HT1080 (cell line): ENCODE data around the gene DEFB114. TPM values are rescaled to one million over a fixed set of nuclear protein-coding genes. Genes with fewer than 3 reads are reported as not detected.
"Not testable (repeated sequence)": the region's sequence is repeated elsewhere in the genome, so short reads cannot be mapped to it uniquely, and the experiment has no call there.

ENCODE experiments used
- DNase-seq: peaks from one replicate; pipeline ENCODE4 v3.0.0-alpha.2; 2015; ENCODE audit warnings: low read depth
- polyA plus RNA-seq, 2 experiments: library from polyadenylated mRNA; depleted of rRNA; stranded (reverse); fragments of >200 nt; gene quantifications; 2 replicates each; pipeline ENCODE4 v1.2.3, GENCODE V29; 2015
- total RNA-seq: library from RNA; depleted of rRNA; stranded (reverse); fragments of >200 nt; shearing (Covaris generic); gene quantifications from 2 replicates; pipeline ENCODE4 v1.2.3, GENCODE V29; 2014; rRNA removed

The DEFB114 gene
- total RNA-seq, result not detected in 2 replicates
- not detected in 2 replicates for polyA plus RNA-seq (2015; cell fraction: cytosol; rRNA removed)
- polyA plus RNA-seq (2015; cell fraction: nucleus; rRNA removed), result not detected in 2 replicates

- no peak for DNase-seq
These were observed at the start of gene DEFB114 for GRCh38 chr6:49964064-49964463. DEFB114 (minus strand) TSS chr6:49964164; CDS start chr6:49964105, 59 bp downstream.

- peak; percentile 77 for DNase-seq
These were observed 43.9 kb upstream of the DEFB114 start for GRCh38 chr6:50007819-50008218.

- DNase-seq, result no peak
These were observed 39.2 kb upstream of the DEFB114 start for GRCh38 chr6:50003139-50003538.

GRCh38 chr6:49995278-49995677 lies 31.3 kb upstream of the DEFB114 start:
- no peak for DNase-seq

GRCh38 chr6:49988900-49989299 lies 24.9 kb upstream of the DEFB114 start:
- DNase-seq, result no peak

- DNase-seq, result no peak
These were observed 23.8 kb upstream of the DEFB114 start for GRCh38 chr6:49987749-49988148.

GRCh38 chr6:49986551-49986950 lies 22.6 kb upstream of the DEFB114 start:
- no peak for DNase-seq

- DNase-seq, result no peak
These were observed 18.1 kb upstream of the DEFB114 start for GRCh38 chr6:49982046-49982445.

GRCh38 chr6:49980898-49981297 lies 16.9 kb upstream of the DEFB114 start:
- peak; percentile 66 for DNase-seq

GRCh38 chr6:49979584-49979983 lies 15.6 kb upstream of the DEFB114 start:
- DNase-seq, result peak; percentile 16

GRCh38 chr6:49978332-49979226 lies 14.6 kb upstream of the DEFB114 start:
- peak; percentile 8 for DNase-seq

- DNase-seq, result no peak
These were observed 5.6 kb upstream of the DEFB114 start, which contains the start of gene DEFB113 for GRCh38 chr6:49969605-49970004. DEFB113 (minus strand) TSS chr6:49969625; CDS start chr6:49969625, 0 bp downstream.

- DNase-seq, result no peak
These were observed 2.9 kb upstream of the DEFB114 start for GRCh38 chr6:49966823-49967222.

GRCh38 chr6:49966334-49966733 lies 2.4 kb upstream of the DEFB114 start:
- no peak for DNase-seq

GRCh38 chr6:49958180-49958579 lies 5.8 kb downstream of the DEFB114 start:
- no peak for DNase-seq

GRCh38 chr6:49955847-49956246 lies 8.1 kb downstream of the DEFB114 start:
- DNase-seq, result no peak

- DNase-seq, result no peak
These were observed 12.0 kb downstream of the DEFB114 start for GRCh38 chr6:49951926-49952325.

- DNase-seq, result no peak
These were observed 13.6 kb downstream of the DEFB114 start for GRCh38 chr6:49950415-49950751.

GRCh38 chr6:49949062-49949461 lies 14.9 kb downstream of the DEFB114 start:
- DNase-seq, result no peak

GRCh38 chr6:49946835-49947234 lies 17.1 kb downstream of the DEFB114 start:
- DNase-seq, result no peak

- not testable (repeated sequence) for DNase-seq
These were observed 19.9 kb downstream of the DEFB114 start for GRCh38 chr6:49944068-49944467.

- DNase-seq, result no peak
These were observed 23.9 kb downstream of the DEFB114 start for GRCh38 chr6:49939993-49940498.

GRCh38 chr6:49937811-49938210 lies 26.2 kb downstream of the DEFB114 start:
- DNase-seq, result no peak
